NCI-H1436 (cell line): Measurements from ENCODE around the gene LNX2.
"Not testable (repeated sequence)": the region's sequence is repeated elsewhere in the genome, so short reads cannot be mapped to it uniquely, and the experiment has no call there.

Source experiments
- DNase-seq: peaks from one replicate; lab custom pipeline; 2025; lab: John Stamatoyannopoulos, UW

Gene LNX2

DNA sequence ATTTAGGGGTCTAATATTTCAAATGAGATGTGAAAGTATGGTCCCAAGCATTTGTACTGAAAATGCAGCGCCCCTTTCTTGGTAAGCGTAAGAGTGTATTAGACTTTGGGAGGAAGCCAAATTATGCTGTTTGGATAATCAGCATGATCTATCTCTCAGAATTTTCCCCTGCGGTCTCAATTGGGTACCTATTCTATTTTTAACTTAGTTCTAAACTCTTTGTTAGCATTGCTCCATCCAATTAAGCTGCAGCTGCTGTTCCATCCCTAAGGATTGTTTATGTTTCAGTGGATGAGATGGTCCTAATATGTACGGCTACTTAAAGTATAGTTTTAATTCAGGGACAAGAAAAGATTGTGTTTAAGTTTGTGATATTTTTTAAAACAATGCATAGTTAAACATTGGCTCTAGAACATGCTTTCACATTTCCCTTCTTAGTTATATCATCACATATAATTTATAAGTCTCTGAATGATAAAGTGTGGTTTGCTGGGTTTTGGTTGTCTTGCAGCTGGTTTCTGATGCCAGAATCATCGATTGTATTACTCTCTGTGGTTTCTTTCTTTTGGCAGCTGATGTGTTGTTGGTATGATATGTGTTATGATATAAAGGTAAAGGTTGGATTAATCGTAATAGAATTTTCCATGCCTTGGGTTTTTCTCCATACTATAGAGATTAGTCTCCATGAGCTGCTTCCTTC is 16.4 kb upstream of the LNX2 start:
- DNase-seq = no peak

- no peak for DNase-seq
These were observed 14.9 kb upstream of the LNX2 start for GRCh38 chr13:27635266-27635665.

DNA sequence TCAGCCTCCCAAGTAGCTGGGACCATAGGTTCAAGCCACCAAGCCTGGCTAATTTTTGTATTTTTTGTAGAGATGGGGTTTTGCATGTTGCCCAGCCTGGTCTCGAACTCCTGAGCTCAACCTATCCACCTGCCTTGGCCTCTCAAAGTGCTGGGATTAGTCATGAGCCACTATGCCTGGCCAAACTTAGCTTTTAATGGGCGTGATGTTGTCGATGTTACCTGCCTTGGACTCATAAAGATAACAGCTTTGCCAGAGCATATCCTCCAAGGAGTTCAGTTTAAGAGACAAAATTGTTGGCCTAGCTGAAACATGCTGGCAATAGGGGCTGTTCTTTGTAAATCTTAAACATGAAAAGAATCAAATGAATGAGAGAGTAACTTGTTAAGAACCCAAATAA is 14.5 kb upstream of the LNX2 start:
- no peak for DNase-seq

DNA sequence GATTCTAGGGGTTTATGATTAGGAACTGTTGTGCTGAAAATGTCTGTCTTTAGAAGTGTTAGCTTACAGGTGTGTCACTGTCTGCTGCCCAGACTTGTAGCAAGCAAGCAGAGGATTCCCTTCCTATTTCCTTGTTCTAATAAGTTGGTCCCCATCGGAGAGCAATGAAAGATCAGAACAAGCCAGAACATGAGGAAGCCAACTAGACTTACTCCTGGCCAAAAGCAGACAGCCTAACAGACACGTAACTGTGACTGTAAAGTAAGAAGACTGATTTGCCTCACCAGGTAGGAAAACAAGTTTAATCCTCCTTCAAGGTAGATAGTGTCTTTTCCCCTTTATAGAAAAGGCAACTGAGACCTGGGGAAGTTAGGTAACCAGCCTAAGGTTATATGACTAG is 13.9 kb upstream of the LNX2 start:
- no peak for DNase-seq

GRCh38 chr13:27632648-27633047 is 12.3 kb upstream of the LNX2 start:
- no peak for DNase-seq

- DNase-seq = no peak
These were observed 11.9 kb upstream of the LNX2 start for GRCh38 chr13:27632214-27632613.

DNA sequence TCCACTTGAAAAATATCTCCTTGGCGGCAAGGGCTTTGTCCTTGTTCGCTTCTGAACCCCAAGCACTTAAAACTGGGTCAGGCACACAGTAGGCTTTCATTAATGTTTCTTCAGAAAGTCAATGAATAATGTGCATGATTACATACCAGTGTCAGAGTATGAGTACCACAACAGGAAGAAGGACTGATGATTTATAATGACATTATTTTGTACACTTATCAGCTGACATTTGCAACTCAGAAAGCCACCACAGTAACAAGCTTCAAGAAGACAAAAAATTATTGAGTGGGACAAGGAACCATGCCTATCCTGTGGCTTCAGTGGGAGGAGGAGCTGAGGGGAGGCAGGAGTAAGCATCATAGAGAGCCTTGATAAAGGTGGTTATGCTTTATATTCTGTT is 11.3 kb upstream of the LNX2 start:
- no peak for DNase-seq

DNA sequence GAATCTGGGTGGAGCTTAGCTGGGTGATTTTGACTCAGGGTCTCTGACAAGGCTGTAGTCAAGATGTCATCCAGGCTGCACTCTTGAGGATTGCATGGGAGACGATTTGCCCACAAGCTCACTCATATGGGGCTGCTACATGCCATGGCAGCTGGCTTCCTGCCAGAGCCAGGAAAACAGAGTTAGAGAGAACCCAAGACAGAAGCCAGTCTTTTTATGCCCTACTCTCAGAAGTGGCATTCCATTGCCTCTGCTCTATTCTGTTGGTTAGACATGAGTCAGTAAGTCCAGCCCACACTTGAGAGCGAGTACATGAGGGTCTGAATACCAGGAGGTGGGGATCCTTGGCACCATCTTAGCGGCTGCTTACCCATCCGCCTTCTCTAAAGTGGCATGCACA is 10.8 kb upstream of the LNX2 start:
- no peak for DNase-seq

GRCh38 chr13:27628766-27629165 is 8.4 kb upstream of the LNX2 start:
- not testable (repeated sequence) for DNase-seq

GRCh38 chr13:27628081-27628480 is 7.8 kb upstream of the LNX2 start:
- DNase-seq = no peak

DNA sequence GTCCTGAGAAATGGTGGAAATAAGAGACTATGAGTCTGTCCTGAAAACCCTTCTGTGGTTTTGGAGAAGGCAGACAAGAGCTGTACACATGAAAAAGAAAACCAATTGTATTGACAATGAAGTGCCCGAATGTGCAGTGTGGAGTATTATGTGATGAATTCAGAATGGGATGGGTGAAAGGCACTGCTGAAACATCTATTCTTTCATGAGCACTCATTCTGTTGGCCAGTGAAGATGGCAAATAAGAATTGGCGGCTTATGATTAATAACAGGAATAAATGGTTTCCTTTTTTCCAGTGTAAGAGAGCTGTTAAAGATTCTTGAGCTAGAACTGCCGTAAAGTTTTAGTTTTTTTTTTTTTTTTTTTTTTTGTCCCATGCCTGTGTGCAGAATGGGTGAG is 7.1 kb upstream of the LNX2 start:
- no peak for DNase-seq

- DNase-seq = no peak
These were observed 5.5 kb upstream of the LNX2 start for GRCh38 chr13:27625839-27626238.

DNA sequence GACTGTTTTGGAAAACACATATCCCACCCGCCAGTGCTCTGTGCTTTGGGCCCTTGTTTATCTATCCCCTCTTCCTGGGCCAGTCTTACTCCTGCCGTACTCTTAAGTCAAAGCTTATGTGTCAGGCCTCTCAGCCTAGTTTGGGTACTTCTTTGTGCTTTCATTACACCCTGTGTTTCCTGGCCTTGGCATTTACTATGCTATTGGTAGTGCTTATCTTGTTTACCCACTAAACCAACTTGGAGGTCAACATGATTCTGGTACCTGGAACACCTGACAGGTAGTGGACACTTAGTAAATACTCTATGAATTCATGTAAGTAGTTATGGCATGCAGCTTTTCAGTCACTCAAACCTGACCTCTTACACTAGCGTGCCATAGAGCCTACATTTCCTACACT is 3.7 kb upstream of the LNX2 start:
- DNase-seq = no peak

DNA sequence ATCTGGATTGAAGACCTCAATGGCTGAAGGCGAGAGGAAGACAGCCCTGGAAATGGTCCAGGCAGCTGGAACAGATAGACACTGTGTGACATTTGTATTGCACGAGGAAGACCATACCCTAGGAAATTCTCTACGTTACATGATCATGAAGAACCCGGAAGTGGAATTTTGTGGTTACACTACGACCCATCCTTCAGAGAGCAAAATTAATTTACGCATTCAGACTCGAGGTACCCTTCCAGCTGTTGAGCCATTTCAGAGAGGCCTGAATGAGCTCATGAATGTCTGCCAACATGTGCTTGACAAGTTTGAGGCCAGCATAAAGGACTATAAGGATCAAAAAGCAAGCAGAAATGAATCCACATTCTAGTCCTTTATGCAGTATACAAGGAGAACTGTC is 2.6 kb upstream of the LNX2 start:
- no peak for DNase-seq

- no peak for DNase-seq
These were observed 1.9 kb upstream of the LNX2 start for GRCh38 chr13:27622102-27622820.

DNA sequence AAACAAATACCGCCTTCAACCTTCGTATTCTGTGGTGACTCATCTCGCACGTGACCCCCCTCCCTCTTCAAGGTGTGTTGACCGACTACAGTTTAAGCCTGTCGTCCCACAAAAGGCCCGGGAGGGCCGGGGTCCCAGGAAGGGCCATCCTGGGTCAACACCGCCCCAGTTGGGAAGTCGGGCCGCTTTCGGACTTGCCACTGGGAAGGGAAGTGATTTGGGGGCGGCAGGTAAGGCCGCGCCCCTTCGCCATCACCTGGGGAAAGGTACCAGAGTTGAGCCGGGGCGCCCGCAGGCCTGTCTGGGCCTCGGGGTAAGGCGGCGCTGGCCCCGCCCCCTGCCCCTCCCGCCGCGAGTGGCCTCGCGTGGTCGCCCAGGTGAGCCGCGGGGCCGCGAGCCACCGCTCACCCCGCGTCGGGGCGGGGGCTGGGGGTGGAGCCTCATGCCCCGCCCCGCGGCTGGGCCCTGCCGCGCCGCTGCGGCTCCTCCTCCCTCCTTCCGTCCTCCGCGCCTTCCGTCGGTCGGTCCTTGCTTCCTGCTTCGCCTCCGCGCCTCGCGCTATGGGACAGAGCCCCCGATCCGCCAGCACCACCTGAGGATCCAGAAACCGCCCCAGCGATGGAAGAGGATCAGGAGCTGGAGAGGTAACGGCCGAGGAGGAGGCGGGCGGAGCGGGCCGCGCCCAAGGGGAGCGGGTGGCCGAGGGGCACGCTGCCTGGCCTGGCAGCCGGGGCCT is 1.2 kb upstream of the LNX2 start, which contains the start of gene POLR1D:
Gene POLR1D, plus strand, starts transcription at position 527 of the 736 bp plus-strand sequence. Its CDS starts 92 bp downstream, at position 619.
- peak; percentile 64 for DNase-seq

- DNase-seq = no peak
These were observed 712 bp upstream of the LNX2 start for GRCh38 chr13:27621116-27621365.

DNA sequence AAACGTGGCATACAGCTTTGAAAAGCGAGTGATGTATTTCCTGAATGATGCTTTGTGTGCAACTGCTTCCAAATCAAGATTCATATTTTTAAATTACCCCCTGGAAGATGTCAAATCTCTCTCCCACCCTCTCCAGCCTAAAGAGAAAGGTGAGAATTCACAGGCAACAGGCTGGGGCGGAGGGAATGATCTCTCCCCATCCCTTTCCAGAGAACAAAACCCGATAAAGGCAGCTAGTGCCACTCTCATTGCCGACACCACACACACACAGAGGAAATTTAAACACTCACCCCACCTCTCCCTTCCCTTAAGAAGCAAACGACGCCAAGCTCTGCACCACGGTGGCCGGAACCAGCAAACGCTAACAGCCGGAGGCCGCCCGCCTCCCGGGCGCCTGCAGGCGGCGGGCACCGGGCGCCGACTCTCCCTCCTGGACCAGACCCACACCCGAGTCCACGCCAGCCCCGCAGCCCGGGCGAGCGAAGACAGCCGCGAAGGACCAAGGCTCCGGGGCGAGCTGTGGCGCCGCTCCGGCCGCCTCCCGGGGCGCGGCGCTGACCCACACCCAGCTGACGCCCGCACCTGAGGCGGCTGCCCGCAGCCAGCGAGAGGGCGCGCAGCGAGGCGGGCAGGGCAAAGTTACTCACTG is 477 bp downstream of the LNX2 start:
- no peak for DNase-seq

DNA sequence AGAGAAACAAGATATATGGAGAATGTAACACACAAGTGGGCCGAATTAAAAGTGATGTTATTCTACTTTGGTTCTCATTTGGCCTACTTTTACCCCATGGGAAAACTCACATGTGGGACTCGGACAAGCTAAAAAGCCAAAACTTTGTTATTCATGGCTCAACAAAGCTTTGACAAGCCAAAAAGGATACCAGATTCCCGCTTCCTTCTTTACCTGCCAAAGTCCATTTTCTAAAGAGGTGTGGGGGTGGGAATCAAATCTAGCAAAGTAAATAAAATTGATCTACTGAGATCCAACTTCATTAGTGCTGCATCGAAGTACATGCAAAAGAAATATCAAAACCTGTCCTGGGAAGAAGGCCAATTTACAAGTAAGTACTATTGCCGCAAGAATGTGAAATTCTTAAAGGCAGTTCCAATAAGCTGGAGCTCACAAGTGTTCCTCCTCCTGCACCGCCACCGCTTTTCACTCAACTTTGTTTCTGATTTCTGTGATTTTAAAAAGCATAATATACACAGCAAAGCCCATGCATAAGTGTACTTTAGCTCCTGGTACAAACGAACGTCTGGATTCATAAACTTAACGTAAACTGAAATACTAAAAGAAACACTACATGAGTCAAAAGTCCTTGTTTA is 1.1 kb downstream of the LNX2 start:
- DNase-seq = no peak

- DNase-seq = no peak
These were observed 2.4 kb downstream of the LNX2 start for GRCh38 chr13:27617881-27618321.

- no peak for DNase-seq
These were observed 6.7 kb downstream of the LNX2 start for GRCh38 chr13:27613628-27614027.

GRCh38 chr13:27607125-27607524 is 13.2 kb downstream of the LNX2 start:
- no peak for DNase-seq
